ENCODE measurements around the gene SORL1-AS1.
A peak's percentile ranks its signal among the peaks of the same experiment; 100 is the strongest.

Gene SORL1-AS1

GRCh38 chr11:121456816-121457431, 4.2 kb upstream of the SORL1-AS1 start:
- no peak for DNase-seq (ENCODE audit: low spot score)
- Mint-ChIP-seq H3K9me3 (no peaks in the 10 kb centered on the region), H3K4me3 (ENCODE audit: low read depth) (no peak overlapping the region), H3K36me3 (ENCODE audit: low read depth) (peaks cover 36% of the 10 kb centered on the region), H3K27me3 (ENCODE audit: low read depth) (no peaks in the 10 kb centered on the region), H3K27ac (no peak overlapping the region), H3K4me1 (ENCODE audit: low read depth) (peaks cover 68% of the 10 kb centered on the region)
- intact Hi-C loops (cut with micrococcal nuclease) = no loop called here

DNA sequence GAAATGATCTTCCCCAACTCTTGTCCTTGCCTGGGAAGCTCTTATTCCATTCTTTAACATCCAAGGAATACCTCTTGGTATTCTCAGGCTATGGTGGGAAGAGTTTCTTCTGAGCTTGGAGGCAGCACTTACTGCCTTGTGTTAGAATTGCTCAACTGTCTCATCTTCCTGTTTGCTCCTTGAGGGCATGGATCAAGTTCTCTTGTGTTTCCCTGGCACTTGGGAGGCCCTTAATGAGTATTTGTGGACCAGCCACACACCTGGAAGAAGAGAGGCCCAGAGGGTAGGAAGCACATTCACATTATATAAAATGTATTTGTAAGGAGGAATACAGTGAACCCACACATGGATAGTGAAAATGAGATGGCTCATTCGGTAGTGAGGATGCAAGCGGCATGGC, 3.4 kb upstream of the SORL1-AS1 start:
- no peak for DNase-seq (ENCODE audit: low spot score)
- Mint-ChIP-seq H3K4me3 (ENCODE audit: low read depth) (no peak overlapping the region), H3K27ac (peak overlapping the region; percentile 47), H3K4me1 (ENCODE audit: low read depth) (peaks cover 66% of the 10 kb centered on the region), H3K27me3 (ENCODE audit: low read depth) (no peaks in the 10 kb centered on the region), H3K36me3 (ENCODE audit: low read depth) (peaks cover 32% of the 10 kb centered on the region), H3K9me3 (no peaks in the 10 kb centered on the region)
- intact Hi-C loops (cut with micrococcal nuclease) = no loop called here

GRCh38 chr11:121455115-121455514, 2.3 kb upstream of the SORL1-AS1 start:
- H3K9me3 Mint-ChIP-seq = no peaks in the 10 kb centered on the region

DNA sequence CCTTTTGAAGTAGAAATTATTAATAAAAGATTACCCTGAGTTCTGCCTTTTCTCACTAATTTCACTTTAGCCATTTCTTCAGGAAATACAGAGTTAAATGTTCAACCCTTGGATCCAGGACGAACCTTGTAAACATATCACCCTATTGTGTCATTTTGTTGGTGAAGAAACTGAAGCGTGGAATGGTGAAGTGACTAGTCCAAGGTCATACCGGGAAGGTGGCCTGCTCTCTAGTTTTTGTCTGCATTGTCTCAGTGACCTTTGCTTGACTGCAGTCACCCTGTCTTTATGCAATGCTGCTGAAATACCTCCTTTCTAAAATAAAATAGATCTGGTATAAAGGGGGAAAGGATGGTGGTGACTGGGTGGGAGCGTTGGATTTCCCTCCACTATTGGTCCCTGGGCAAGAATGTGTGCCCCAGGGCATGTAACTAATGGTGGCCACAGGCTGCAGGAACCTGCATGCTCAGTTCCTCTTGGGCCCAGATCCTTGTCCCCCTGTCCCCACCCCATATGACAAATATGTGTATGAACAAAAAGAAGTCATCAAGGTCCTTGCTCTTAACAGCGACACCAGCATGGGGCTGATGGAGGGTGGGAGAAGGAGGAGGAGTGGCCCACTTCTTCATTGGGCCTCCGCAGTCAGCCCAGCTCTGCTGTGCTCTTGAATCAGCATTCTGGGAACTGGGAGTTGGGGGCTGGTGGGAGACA, 977 bp upstream of the SORL1-AS1 start:
- intact Hi-C loops (cut with micrococcal nuclease) = loop anchor here (5.0 kb wide), 2 partner anchors 89 to 126 kb away; no protein-coding TSS in a partner anchor
- H3K9me3 Mint-ChIP-seq = no peaks in the 10 kb centered on the region
- H3K27ac Mint-ChIP-seq = peak overlapping the region; percentile 61
- peak overlapping the region; percentile 90 for H3K4me3 Mint-ChIP-seq (ENCODE audit: low read depth)
- H3K4me1 Mint-ChIP-seq (ENCODE audit: low read depth) = peaks cover 71% of the 10 kb centered on the region
- DNase-seq (ENCODE audit: low spot score) = no peak
- peaks cover 27% of the 10 kb centered on the region for H3K36me3 Mint-ChIP-seq (ENCODE audit: low read depth)
- no peaks in the 10 kb centered on the region for H3K27me3 Mint-ChIP-seq (ENCODE audit: low read depth)

More at GRCh38 chr11:121455115-121455514, 2.3 kb upstream of the SORL1-AS1 start:
- intact Hi-C loops (cut with micrococcal nuclease) = no loop called here
- Mint-ChIP-seq H3K36me3 (ENCODE audit: low read depth) (peaks cover 31% of the 10 kb centered on the region), H3K27me3 (ENCODE audit: low read depth) (no peaks in the 10 kb centered on the region), H3K4me1 (ENCODE audit: low read depth) (peaks cover 71% of the 10 kb centered on the region), H3K4me3 (ENCODE audit: low read depth) (peak overlapping the region; percentile 5), H3K27ac (peak overlapping the region; percentile 6)
- DNase-seq (ENCODE audit: low spot score) = no peak

DNA sequence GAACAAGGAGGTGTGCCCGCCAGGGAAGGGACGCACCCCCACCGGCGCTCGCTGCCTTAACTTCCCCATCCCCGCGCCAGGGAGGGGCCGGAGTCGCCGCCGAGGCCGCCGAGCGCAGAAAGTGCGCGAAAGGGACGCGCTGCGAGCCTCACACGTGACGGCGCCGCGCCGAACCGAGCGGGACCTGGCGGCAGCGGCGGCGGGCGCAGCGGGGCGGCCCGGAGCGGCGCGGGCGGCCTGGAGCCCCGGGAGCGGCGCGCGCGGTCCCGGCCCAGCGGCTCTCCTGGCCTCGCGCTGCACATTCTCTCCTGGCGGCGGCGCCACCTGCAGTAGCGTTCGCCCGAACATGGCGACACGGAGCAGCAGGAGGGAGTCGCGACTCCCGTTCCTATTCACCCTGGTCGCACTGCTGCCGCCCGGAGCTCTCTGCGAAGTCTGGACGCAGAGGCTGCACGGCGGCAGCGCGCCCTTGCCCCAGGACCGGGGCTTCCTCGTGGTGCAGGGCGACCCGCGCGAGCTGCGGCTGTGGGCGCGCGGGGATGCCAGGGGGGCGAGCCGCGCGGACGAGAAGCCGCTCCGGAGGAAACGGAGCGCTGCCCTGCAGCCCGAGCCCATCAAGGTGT, 670 bp downstream of the SORL1-AS1 start, which contains the start of gene SORL1:
TSS of gene SORL1 (plus strand) at position 329 of the 623 bp plus-strand sequence. CDS start at position 347, 18 bp downstream.
- Mint-ChIP-seq H3K27me3 (ENCODE audit: low read depth) (no peaks in the 10 kb centered on the region), H3K4me3 (ENCODE audit: low read depth) (peak within 1 kb of the TSS; percentile 90), H3K36me3 (ENCODE audit: low read depth) (peaks cover 15% of the 10 kb centered on the region)

DNA sequence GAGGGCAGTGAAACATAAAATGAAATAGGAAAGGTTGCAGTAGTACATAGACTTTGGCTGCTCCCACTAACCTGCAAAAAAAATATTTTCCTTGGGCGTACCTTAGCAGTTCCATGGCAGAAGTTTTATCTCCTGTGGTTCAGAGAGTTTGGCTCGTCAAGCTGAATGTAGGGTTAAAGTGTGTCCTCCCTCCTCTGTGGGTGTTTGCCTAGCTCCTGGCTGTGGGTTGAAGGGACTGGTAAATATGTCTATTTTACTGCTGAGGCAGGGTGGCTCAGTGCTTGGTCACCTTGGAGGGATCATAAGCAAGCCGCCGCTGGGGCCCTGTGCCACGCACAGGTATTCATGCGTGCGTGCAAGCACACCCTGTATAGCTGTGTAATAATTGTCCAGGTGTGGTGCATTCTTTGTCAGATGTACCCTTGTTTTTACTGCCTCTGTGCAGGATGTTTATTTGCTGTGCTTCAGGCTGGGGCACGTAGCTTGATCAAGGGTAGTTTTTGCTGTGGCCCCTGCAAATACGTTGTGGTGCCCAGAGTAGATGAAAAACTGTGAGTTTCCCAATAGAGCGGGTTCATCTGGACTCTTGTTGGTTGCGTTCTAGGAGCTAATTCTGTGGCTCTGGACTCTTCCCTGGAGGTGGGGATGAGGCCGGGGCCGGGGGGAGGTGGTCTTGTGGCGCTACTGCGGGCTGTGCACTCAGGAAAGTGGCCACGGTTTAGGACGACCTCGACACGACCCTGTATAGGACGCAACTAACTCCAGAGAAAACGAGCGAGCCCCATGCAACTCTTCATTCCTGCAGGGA, 1.4 kb downstream of the SORL1-AS1 start:
- intact Hi-C loops (cut with micrococcal nuclease) = loop anchor here (2.0 to 5.0 kb wide), 4 partner anchors 91 to 159 kb away; partner anchors contain the start of gene SC5D
- Mint-ChIP-seq H3K27me3 (ENCODE audit: low read depth) (no peaks in the 10 kb centered on the region), H3K9me3 (no peaks in the 10 kb centered on the region), H3K4me3 (ENCODE audit: low read depth) (peak overlapping the region; percentile 66), H3K4me1 (ENCODE audit: low read depth) (peaks cover 75% of the 10 kb centered on the region), H3K36me3 (ENCODE audit: low read depth) (peaks cover 13% of the 10 kb centered on the region), H3K27ac (peak overlapping the region; percentile 59)
- no peak for DNase-seq (ENCODE audit: low spot score)

More for the DNA sequence above, 670 bp downstream of the SORL1-AS1 start, which contains the start of gene SORL1:
- Mint-ChIP-seq H3K27ac (peak within 1 kb of the TSS; percentile 91), H3K9me3 (no peaks in the 10 kb centered on the region), H3K4me1 (ENCODE audit: low read depth) (peaks cover 77% of the 10 kb centered on the region)
- peak; percentile 66 for DNase-seq (ENCODE audit: low spot score)
- intact Hi-C loops (cut with micrococcal nuclease) = loop anchor here (1.0 to 5.0 kb wide), 5 partner anchors 12 to 159 kb away; partner anchors contain the start of gene SC5D

DNA sequence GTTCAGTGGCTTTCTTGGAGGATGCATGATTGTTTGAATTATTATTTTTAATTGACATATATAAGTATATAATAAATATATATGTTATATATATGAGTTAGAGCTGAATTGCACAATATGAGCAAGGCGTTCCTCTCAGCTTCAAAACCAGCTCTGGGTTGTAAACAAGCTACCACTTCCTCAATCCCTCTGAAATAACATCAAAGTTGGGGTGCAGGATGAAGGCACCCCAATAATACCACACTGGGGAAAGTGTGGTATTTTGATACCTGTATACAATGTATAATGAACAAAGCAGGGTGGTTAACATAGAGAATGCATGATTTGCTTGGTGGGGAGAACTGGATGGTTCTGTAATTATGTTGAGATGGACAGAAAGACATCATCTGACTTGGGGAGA, 2.4 kb downstream of the SORL1-AS1 start:
- H3K36me3 Mint-ChIP-seq (ENCODE audit: low read depth) = peaks cover 9% of the 10 kb centered on the region

DNA sequence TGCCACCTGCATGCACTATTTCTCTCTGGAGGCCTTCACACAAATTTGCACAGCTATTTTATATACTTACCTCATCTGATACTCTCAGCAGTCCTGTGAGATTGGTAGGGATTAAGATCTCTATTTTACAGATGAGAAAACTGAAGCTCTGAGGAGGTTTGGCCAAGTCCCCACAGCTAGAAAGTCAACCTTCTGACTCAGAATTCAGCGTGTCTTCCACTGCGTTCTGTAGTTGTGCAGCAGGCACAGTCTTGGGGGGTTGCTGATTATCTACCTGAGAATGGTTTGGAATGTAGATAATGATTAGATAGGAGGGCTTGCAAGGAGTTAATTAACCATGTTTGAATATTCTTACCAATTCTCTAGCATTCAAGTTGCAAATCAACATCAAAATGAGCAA, 3.1 kb downstream of the SORL1-AS1 start:
- peaks cover 4% of the 10 kb centered on the region for H3K36me3 Mint-ChIP-seq (ENCODE audit: low read depth)
- H3K27me3 Mint-ChIP-seq (ENCODE audit: low read depth) = no peaks in the 10 kb centered on the region
- H3K4me1 Mint-ChIP-seq (ENCODE audit: low read depth) = peaks cover 76% of the 10 kb centered on the region
- H3K27ac Mint-ChIP-seq = peak overlapping the region; percentile 75
- no peak overlapping the region for H3K4me3 Mint-ChIP-seq (ENCODE audit: low read depth)
- intact Hi-C loops (cut with micrococcal nuclease) = loop anchor here (1.0 to 5.0 kb wide), 6 partner anchors 29 to 157 kb away; partner anchors contain the start of gene SC5D
- H3K9me3 Mint-ChIP-seq = no peaks in the 10 kb centered on the region
- no peak for DNase-seq (ENCODE audit: low spot score)

More for the DNA sequence above, 2.4 kb downstream of the SORL1-AS1 start:
- H3K27ac Mint-ChIP-seq = peak overlapping the region; percentile 75
- no peaks in the 10 kb centered on the region for H3K9me3 Mint-ChIP-seq
- peaks cover 78% of the 10 kb centered on the region for H3K4me1 Mint-ChIP-seq (ENCODE audit: low read depth)
- DNase-seq (ENCODE audit: low spot score) = no peak
- H3K27me3 Mint-ChIP-seq (ENCODE audit: low read depth) = no peaks in the 10 kb centered on the region
- H3K4me3 Mint-ChIP-seq (ENCODE audit: low read depth) = peak overlapping the region; percentile 66
- intact Hi-C loops (cut with micrococcal nuclease) = loop anchor here (2.0 to 5.0 kb wide), 4 partner anchors 92 to 158 kb away; partner anchors contain the start of gene SC5D

GRCh38 chr11:121449123-121449522, 3.6 kb downstream of the SORL1-AS1 start:
- no peak for DNase-seq (ENCODE audit: low spot score)
- intact Hi-C loops (cut with micrococcal nuclease) = loop anchor here (1.0 to 2.0 kb wide), 2 partner anchors 28 to 33 kb away; no protein-coding TSS in a partner anchor
- Mint-ChIP-seq H3K27ac (peak overlapping the region; percentile 75), H3K36me3 (ENCODE audit: low read depth) (no peaks in the 10 kb centered on the region), H3K4me1 (ENCODE audit: low read depth) (peaks cover 74% of the 10 kb centered on the region), H3K4me3 (ENCODE audit: low read depth) (peak overlapping the region; percentile 40), H3K9me3 (no peaks in the 10 kb centered on the region), H3K27me3 (ENCODE audit: low read depth) (no peaks in the 10 kb centered on the region)

DNA sequence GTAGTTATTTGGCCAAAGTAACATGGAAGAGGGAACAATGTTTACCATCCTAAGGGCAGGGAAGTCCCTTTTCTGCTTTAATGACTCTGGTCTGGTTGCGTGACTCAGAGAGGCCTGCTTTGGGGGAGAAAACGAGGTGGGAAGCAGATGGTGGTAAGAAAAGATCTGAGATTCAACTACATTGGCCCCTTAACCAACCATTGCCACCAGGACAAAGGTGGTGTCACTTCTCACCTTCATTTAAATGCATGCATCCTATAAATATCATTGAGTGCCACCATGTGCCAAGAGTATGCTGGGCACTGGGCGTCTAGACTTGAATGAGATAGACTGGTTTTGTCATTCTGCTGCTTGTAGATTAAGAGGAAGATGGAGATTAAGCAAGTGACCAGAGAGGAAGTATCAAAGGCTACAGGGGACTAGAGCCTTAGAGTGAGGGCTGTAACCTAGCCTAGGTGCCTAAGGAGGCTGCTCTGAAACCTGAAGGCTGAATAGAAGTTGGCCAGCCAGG, 4.3 kb downstream of the SORL1-AS1 start:
- DNase-seq (ENCODE audit: low spot score) = no peak
- Mint-ChIP-seq H3K9me3 (no peaks in the 10 kb centered on the region), H3K4me3 (ENCODE audit: low read depth) (no peak overlapping the region), H3K27me3 (ENCODE audit: low read depth) (no peaks in the 10 kb centered on the region), H3K36me3 (ENCODE audit: low read depth) (no peaks in the 10 kb centered on the region), H3K27ac (peak overlapping the region; percentile 44), H3K4me1 (ENCODE audit: low read depth) (peaks cover 73% of the 10 kb centered on the region)
- intact Hi-C loops (cut with micrococcal nuclease) = loop anchor here (2.0 kb wide), 1 partner anchor 28 kb away; no protein-coding TSS in a partner anchor

DNA sequence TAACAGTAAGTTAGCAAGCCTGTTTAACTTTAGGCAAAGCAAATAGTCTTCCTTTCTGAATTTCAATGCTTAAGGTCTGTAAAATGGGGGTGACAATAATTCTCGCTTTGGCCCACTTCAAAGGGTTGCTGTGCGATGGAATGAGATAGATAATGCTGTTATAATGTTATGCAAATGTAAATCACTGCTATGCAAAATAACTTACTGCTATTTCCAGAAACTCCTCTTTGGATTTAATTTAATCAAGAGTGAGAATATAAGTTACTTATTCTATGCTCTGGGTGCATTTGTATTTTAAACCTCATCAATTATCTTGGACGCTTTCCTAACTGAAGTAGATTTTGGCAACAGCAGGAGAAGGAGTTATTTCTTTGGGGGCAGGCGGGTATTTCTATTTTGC, 4.8 kb downstream of the SORL1-AS1 start:
- Mint-ChIP-seq H3K36me3 (ENCODE audit: low read depth) (no peaks in the 10 kb centered on the region), H3K4me1 (ENCODE audit: low read depth) (peaks cover 69% of the 10 kb centered on the region), H3K27ac (peak overlapping the region; percentile 44), H3K9me3 (no peaks in the 10 kb centered on the region), H3K4me3 (ENCODE audit: low read depth) (no peak overlapping the region), H3K27me3 (ENCODE audit: low read depth) (no peaks in the 10 kb centered on the region)
- intact Hi-C loops (cut with micrococcal nuclease) = loop anchor here (2.0 kb wide), 1 partner anchor 27 kb away; no protein-coding TSS in a partner anchor
- DNase-seq (ENCODE audit: low spot score) = no peak

DNA sequence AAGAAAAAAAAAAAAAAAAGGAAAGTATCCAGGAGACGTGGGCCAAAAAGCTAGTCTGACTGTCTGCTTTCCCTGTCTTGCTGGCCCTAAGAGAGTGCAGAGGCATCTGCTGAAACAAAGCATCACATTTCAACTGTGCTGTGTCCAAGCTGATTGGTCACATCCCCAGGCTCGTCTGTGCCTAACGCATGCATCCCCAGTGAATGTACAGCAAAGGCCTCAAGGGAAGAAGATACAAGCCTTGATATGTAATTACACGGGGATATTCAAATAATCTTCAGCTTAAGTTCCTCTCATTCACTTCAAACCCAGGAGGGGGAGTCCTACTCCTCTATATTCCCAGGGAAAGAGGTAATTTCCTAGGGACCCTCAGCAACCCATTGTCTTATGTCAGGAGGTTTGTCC, 6.0 kb downstream of the SORL1-AS1 start:
- peaks cover 65% of the 10 kb centered on the region for H3K4me1 Mint-ChIP-seq (ENCODE audit: low read depth)
- no peak overlapping the region for H3K27ac Mint-ChIP-seq

More for the DNA sequence above, 6.0 kb downstream of the SORL1-AS1 start:
- Mint-ChIP-seq H3K4me3 (ENCODE audit: low read depth) (no peak overlapping the region), H3K36me3 (ENCODE audit: low read depth) (no peaks in the 10 kb centered on the region), H3K27me3 (ENCODE audit: low read depth) (no peaks in the 10 kb centered on the region), H3K9me3 (no peaks in the 10 kb centered on the region)
- no peak for DNase-seq (ENCODE audit: low spot score)
- intact Hi-C loops (cut with micrococcal nuclease) = no loop called here
